Cardiac muscle cell (in vitro differentiated cells and primary cell): ENCODE results near the gene CEP85L. TPM values are rescaled to one million over a fixed set of nuclear protein-coding genes. Genes with fewer than 3 reads are reported as not detected.

Experiments
- DNase-seq, 2 donors: peaks; one replicate each; pipeline versions ENCODE4 v3.0.0 to v3.0.0-alpha.2; 2010 to 2017; ENCODE audit warnings: low read depth in 1 of 2, low spot score in 1 of 2
- H3K27ac ChIP-seq: fragments of 200-600 bp; sonication (generic); 2 replicates; pipeline ENCODE4 v1.5.1; 2016
- H3K27me3 ChIP-seq: fragments of 200-600 bp; sonication (generic); 2 replicates; pipeline ENCODE4 v1.6.0; 2016; ENCODE audit warnings: control low read depth
- H3K36me3 ChIP-seq: fragments of 200-600 bp; sonication (generic); 2 replicates; pipeline ENCODE4 v1.5.1; 2016; ENCODE audit warnings: control low read depth
- H3K4me1 ChIP-seq: fragments of 200-600 bp; sonication (generic); 2 replicates; pipeline ENCODE4 v1.8.1; 2017; ENCODE audit warnings: low read depth, mild to moderate bottlenecking, mixed run types
- H3K4me3 ChIP-seq: fragments of 200-600 bp; sonication (generic); 2 replicates; pipeline ENCODE4 v1.5.1; 2016; ENCODE audit warnings: mild to moderate bottlenecking
- H3K9me3 ChIP-seq: fragments of 200-600 bp; sonication (generic); 2 replicates; pipeline ENCODE4 v1.5.1; 2017; ENCODE audit warnings: low read depth, mild to moderate bottlenecking, control low read depth
- polyA plus RNA-seq: library from polyadenylated mRNA; unstranded; fragments of >200 nt; fragmentation: Nextera tagmentation; extraction: Ambion mirVana; gene quantifications from 2 replicates; pipeline ENCODE4 v1.2.1, GENCODE V29; 2016
- total RNA-seq: library from RNA; depleted of rRNA; stranded (reverse); fragments of >200 nt; gene quantifications from 2 replicates; pipeline ENCODE4 v1.2.3, GENCODE V29; 2016
- TF ChIP-seq, protein P1 (sequence below): IDR thresholded peaks from 2 replicates; pipeline ENCODE4 v1.5.1; 2012; ENCODE audit warnings: low read depth, mild to moderate bottlenecking, low read length

The CEP85L gene
- total and polyA plus RNA-seq, 2 experiments from 2014 or later, result 7.9 to 20.0 TPM

DNA sequence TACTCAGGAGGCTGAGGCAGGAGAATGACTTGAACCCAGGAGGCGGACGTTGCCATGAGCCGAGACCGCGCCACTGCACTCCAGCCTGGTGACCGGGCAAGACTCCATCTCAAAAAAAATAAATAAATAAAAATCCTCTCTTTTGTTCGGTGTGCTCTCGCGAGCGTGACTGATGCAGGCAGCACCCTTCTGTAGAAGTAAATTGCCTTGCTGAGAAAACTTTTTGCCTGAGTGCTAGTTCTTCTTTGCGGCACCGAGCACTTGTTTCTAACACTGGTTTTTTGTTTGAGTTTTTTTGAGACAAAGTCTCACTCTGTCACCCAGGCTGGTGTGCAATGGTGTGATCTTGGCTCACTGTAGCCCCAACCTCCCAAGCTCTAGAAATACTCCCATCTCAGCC, 72.8 kb downstream of the CEP85L start:
- Histone ChIP-seq H3K27ac (no peak overlapping the region), H3K9me3 (no peaks in the 10 kb centered on the region), H3K27me3 (no peaks in the 10 kb centered on the region), H3K4me1 (no peaks in the 10 kb centered on the region), H3K36me3 (no peaks in the 10 kb centered on the region), H3K4me3 (no peak overlapping the region)
- DNase-seq, result no peak
- TF ChIP-seq, protein P1, sequence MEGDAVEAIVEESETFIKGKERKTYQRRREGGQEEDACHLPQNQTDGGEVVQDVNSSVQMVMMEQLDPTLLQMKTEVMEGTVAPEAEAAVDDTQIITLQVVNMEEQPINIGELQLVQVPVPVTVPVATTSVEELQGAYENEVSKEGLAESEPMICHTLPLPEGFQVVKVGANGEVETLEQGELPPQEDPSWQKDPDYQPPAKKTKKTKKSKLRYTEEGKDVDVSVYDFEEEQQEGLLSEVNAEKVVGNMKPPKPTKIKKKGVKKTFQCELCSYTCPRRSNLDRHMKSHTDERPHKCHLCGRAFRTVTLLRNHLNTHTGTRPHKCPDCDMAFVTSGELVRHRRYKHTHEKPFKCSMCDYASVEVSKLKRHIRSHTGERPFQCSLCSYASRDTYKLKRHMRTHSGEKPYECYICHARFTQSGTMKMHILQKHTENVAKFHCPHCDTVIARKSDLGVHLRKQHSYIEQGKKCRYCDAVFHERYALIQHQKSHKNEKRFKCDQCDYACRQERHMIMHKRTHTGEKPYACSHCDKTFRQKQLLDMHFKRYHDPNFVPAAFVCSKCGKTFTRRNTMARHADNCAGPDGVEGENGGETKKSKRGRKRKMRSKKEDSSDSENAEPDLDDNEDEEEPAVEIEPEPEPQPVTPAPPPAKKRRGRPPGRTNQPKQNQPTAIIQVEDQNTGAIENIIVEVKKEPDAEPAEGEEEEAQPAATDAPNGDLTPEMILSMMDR, result no peak

DNA sequence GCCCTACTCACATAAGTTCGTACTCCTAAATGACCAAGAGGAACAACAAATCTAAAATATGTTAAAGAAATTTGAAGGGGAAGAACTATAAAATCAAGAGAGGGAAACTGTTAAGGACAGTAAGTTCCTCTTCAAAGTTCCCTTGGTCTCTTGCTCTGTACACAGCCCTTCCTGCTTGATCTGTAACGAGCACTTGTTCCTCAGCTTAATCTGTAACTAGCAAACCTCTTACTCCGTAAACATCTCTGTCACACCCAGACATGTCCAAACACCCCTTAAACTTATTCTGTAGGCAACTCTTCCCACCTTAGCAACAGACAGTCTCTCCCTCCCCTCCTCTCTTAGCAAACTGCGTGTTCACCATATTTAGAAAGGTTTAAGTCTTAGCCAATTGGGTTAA, 73.4 kb downstream of the CEP85L start:
- TF ChIP-seq, protein P1, result no peak
- H3K4me1 ChIP-seq, result no peaks in the 10 kb centered on the region
- H3K27me3 ChIP-seq, result no peaks in the 10 kb centered on the region
- no peak for DNase-seq
- H3K27ac ChIP-seq, result no peak overlapping the region
- H3K4me3 ChIP-seq, result no peak overlapping the region
- H3K9me3 ChIP-seq, result no peaks in the 10 kb centered on the region
- H3K36me3 ChIP-seq, result no peaks in the 10 kb centered on the region

DNA sequence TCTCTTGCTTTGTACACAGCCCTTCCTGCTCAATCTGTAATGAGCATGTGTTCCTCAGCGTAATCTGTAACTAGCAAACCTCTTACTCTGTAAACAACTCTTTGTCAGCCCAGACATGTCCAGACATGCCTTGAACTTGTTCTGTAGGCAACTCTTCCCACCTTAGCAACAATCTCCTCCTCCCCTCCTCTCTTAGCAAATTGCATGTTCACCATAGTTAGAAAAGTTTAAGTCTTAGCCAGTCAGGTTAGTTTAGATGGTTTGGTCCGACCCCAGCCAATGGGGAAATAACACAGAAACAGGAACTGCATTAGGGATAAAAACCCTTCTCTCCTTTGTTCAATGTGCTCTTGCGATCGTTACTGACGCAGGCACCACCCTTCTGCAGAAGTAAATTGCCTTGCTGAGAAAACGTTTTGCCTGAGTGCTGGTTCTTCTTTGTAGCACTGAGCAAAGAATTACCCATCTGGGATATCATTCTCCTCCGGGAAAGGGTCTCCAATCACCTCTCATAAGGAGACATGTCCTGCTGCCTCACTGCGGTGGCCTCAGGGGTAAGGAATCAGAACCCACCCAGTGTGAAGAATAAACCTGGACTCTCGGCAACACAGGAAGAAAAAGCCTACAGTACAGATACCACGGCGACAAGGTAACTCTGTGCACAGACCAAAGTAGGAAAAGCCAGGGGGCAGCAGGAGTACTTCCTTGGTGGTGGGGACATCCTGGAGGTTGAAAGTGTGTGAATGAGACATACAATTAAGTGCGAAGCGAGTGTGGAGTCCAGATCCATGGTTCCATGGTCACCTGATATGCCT, 77.1 kb downstream of the CEP85L start:
- Histone ChIP-seq H3K36me3 (no peaks in the 10 kb centered on the region), H3K27me3 (no peaks in the 10 kb centered on the region), H3K9me3 (no peaks in the 10 kb centered on the region), H3K27ac (no peak overlapping the region), H3K4me1 (no peaks in the 10 kb centered on the region), H3K4me3 (no peak overlapping the region)
- DNase-seq, result no peak
- TF ChIP-seq, protein P1, result no peak

DNA sequence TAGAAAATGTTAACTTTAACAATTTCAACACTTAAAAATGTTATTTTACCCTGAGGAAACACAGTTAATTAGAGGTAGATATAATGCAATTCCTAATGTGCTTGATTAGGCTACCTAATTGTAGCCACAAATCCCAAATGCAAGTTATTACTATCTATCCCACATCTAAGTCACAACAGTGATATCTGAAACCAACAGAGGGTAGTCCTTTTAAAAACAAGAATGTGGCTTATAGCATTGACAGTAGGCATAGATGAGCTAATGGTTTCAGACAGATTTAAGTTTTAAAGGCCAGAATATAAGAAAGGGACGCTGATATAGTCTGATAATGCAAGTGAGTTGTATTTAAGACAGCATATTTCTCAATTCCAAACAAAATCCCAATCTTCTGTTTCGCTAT, 80.3 kb downstream of the CEP85L start:
- TF ChIP-seq, protein P1, result no peak
- Histone ChIP-seq H3K36me3 (no peaks in the 10 kb centered on the region), H3K27me3 (no peaks in the 10 kb centered on the region), H3K4me3 (no peak overlapping the region), H3K9me3 (no peaks in the 10 kb centered on the region), H3K27ac (no peak overlapping the region), H3K4me1 (peaks cover 6% of the 10 kb centered on the region)
- no peak for DNase-seq

DNA sequence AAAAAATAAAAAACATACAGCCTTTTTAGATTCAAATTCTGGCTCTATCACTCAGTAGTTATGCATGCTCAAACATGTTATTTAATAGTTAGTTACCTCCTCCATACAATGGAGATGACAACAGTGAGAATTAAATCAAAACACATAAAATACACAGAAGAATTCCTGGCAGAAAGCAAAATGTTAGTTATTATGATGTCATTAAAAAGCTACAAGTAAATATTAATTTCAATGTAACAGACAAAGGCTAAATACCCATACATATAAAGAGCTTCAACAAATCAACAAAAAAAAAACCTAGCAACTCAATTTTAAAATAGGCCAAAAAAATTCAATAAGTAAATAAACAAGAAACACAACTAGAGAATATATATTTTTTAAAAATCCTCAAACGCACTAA, 81.9 kb downstream of the CEP85L start:
- TF ChIP-seq, protein P1, result no peak
- no peak overlapping the region for H3K27ac ChIP-seq
- H3K4me3 ChIP-seq, result no peak overlapping the region
- DNase-seq, result no peak
- H3K9me3 ChIP-seq, result no peaks in the 10 kb centered on the region
- H3K36me3 ChIP-seq, result no peaks in the 10 kb centered on the region
- peaks cover 6% of the 10 kb centered on the region for H3K4me1 ChIP-seq
- H3K27me3 ChIP-seq, result no peaks in the 10 kb centered on the region
